NCI-H2227 treated with DMSO at 0.1 percent for 48 hours (cell line): ENCODE results near the gene RAPGEF2.
"Not testable (repeated sequence)": the region's sequence is repeated elsewhere in the genome, so short reads cannot be mapped to it uniquely, and the experiment has no call there.

Experiments used
- DNase-seq: peaks from one replicate; lab custom pipeline; 2025; lab: John Stamatoyannopoulos, UW

RAPGEF2 gene

DNA sequence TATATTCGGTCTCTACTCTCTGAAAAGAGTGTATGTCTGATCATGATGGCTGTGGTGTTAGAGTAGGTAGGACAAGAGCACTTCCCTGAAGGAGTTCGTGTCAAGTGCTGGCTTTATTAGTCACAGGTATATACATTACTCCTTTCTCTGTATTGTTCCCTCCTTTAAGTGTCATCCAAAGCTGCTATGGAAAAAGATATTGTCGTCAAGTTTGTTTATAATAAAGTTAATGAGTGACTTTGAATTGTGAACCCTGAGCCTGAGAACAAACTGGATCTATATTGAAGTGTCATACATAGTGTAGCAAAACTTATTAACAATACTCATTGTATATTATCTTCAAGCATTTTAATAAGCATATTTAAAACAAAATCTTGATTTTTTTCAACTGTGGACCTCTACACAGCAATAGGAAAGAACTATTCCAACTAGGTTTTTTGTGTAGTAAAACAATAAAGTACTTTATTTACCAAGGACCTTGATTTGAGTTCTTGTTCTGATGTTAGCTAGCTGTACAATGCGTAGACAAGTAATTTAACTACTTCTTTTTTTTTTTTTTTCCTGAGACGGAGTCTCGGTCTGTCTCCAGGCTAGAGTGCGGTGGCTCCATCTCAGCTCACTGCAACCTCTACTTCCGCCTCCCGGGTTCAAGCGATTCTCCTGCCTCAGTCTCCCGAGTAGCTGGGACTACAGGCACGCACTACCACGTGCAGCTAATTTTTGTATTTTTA lies 177.7 kb downstream of the RAPGEF2 start:
- DNase-seq: no peak

DNA sequence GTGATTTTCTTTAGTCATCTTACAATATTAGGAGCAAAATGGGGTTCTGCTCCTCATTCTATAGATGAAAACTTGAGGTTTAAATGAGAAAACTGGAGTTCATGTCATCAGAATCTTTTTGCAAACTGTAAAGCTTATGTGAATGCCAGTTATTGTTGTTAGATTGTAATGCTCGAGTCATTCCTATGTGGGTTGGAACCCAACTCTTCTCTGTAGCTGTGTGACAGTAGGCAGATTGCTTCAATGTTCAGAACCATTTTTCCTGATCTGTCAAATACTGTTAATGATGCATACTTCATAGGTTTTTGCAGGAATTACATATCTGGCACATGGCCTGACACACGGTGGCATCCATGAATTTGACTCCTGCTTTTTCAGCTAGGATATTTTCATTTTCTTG lies 178.9 kb downstream of the RAPGEF2 start:
- no peak for DNase-seq

DNA sequence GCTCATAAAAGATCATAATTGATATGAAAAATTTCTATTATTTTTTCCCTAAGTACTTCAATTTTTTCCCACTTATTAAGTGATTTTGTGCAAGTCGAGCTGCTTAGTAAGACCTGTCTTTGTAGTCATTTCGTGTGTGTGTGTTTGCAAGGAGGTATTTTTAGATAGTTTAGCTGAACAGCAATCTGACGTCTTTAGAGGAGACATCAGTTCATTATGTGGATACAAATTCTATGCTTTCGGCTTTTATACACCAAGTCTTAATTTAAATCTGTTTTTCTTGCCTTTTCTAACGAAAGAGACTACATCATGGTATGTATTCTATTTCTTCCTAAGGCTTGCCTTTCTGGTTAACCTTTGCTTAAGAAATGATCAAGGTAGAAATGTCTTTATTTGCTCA lies 179.4 kb downstream of the RAPGEF2 start:
- no peak for DNase-seq

DNA sequence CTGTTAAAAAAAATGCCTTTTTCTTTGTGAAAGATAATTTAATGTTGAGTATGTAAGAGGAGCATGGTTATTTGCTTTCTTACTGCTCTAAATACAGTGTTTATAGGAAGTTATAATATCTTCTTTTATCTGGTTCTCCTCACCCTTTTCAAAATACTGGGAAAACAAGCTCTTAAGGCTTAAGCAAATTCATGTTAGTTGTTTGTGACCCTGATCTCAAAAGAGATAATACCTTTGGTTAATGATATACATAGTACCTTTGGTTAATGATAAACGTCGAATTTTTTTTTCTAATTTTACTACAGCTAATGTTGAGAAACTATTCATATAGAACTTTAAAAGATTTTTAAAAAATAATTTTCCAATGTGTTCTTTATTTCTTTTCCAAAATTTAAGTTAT lies 180.1 kb downstream of the RAPGEF2 start:
- no peak for DNase-seq

DNA sequence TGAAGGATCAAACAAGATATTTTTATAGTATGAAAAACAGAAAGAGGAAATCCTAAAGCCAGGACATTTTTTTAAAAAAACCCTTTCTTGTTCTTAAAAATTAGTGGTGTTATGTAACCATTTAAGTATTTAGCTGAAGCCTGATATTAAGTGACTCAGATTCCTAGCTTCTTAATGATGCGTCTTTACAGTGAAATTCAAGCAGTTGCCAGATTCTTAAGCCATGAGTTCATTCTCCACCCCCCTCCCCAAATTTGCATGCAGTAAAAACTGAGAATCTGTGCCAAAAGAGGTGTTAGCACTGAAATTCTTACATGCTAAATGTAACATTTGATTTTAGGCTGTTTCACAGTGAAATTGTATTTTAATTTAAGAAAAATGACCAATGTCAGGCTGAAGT lies 180.8 kb downstream of the RAPGEF2 start:
- DNase-seq: no peak

DNA sequence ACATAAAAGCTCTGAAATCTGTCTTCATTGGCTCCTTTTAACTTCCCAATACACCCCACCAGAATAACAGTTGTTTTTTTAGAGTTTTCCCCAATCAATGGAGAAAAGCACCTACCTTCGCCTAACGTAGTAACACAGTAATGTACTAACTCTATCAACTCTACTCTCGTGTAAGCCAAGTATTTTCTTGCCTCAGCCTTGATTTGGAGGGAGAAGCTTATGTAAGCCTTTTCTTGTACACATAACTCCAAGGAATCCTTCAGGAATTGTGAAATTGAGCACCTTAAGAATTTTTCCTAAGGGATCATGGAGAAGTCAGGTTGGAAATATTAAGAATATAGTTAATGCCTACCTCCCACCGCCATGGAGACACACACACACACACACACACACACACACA lies 181.2 kb downstream of the RAPGEF2 start:
- no peak for DNase-seq

DNA sequence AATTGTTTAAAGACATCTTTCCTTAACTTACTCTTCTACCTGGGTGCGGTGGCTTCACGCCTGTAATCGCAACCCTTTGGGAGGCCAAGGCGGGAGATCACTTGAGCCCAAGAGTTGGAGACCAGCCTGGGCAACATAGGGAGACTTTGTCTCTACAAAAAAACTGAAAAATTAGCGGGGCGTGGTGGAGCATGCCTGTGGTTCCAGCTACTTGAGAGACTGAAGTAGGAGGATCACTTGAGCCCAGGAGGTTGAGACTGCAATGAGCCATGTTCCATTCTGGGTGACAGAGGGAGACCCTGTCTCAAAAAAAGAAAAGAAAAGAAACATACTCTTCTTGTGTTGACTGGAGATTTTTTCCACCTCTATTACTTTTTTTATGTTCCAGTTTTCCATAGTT lies 181.9 kb downstream of the RAPGEF2 start:
- no peak for DNase-seq

DNA sequence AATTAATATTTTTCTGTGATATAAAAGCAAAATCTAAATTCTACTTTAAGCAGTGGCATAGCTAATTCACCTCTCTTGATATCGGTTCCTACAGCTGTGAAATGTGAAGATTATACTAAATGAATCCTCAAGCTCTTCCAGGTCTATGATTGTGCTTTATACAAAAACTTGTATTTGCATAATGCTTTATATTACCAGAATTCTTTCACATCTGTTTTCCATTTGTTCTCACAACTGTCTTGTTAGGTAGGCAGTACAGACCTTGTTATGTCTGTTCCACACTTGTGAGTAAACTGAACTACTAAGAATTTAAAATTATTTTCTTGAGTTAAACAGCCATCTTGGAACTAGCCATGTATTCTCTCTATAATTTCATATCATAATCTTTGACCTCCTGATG lies 184.9 kb downstream of the RAPGEF2 start:
- no peak for DNase-seq

DNA sequence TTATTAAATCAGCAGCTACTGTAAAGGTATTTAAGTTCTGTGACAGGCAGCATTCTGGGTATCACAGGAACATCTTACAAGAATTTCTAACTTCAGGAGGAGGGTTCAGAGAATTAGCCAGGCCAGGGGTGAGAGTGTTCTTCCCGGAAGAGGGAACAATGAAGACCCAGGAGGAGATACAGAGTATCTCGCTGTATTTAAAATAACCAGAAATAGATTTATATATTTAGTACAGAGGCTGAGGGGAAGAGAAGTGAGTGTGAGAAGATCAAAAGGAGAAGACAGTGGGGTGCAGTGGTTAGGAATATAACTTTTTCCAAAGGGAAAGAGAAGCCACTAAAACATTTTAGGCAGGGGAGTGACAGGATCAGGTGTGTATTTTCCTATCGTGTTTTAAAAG lies 186.8 kb downstream of the RAPGEF2 start:
- no peak for DNase-seq

DNA sequence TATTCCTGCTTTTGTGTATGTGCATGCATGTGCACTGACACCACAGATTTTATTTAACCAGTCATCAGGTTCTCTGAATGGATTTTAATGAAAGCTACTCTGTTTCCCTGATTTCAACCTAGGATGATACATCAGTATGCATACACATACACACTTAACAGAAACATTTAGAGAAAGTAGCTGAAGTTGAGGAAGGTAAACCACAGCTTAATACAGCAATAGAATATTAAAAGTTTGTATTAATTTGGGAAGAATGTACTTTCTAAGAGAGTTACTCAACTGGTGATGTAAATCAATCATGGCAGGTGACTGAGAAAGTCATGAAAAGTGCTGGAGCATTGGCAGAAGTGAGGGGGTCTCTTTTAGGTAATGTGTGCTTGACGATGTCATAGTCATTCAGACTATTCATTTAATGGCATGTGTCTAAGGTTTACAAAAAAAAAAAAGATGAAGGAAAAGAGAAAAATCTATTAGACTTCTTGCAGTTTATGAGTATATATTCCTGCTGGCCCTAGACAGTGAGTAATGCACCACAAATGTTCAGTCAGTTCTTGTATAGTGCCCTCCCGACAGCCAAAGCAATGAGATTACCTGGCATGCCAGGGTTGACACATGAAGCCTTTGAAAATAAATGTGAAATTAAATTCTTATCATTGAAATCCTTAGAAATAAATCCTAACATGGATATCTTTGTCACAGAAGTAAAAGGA lies 187.6 kb downstream of the RAPGEF2 start:
- DNase-seq: no peak

DNA sequence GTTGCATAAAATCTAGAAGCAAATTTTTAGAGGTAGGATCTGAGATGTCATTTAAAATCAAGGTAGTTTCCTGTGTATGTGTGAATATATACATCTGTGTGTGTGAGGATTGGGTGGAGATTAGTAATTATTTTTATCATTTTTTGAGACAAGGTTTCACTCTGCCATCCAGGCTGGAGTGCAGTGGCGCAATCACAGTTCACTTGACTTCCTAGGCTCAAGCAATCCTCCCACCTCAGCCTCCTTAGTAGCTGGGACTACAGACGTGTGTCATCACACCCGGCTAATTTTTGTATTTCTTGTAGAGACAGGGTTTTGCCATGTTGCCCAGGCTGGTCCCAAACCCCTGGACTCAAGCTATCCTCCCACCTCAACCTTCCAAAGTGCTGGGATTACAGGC lies 188.3 kb downstream of the RAPGEF2 start:
- DNase-seq: no peak

DNA sequence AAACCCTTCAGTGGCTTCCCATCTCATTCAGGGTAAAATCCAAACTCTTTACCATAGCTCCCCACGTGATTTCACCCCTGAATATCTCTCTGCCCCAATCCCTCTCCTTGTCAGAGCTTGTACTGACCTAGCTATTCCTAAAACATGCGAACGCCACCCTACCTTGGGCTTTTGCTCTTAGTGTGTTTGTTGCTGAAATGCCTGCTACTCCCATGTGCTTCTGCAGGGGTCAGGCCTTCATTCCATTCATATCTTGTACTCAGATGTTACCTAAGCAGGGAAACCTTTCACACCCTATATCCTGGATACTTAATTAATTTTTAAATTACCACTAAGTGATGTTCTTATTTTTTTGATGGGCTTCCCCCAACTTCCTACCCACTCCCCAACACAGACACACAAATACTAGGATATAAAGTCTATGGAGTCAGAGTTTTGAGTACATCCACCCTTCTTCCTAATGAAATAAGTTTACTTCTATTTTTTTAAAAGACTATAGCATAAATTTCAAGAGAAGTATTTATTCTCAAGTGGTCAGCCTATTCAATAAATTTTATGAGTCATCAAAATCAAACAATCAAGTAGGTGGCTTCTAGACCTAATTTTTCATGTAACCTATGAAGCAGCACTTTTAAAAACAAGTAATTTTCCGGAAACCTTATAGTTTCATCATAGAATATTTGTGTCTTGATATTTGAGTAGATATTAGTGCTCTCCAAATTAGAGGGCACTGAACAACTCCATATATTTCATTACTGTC lies 189.4 kb downstream of the RAPGEF2 start:
- no peak for DNase-seq

DNA sequence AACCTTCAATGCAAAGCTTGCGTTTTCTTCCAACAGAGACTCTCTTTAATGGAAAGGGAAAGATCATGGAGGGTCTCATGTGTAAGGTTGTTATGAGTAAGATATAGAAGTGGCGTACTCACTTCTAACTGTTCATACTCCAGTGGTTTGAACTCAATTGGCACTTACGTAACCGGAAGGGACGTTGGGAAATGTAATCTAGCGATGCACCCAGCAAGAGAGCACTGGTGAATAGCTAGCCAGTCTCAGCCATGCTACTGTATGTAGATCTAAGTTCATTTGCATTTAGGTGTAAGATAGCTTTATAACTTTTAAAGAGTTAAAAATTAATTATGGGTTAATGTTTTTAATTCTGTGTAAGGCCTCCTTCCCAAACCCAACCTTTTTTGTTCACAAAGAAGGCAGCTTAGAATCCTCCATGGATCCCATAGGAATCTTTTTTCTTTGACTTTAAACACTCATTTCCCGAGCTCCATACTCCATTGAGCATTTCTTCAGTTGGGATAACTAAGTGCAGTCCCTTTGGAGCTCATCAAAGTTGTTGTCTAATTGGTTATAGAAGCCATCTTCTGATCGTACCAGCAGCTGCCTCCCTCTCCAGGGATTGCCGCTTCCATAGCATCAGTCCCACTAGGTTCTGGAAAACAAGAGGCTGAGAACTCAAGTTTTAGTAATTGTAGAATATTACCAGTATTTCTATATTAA lies 191.1 kb downstream of the RAPGEF2 start:
- DNase-seq: no peak

DNA sequence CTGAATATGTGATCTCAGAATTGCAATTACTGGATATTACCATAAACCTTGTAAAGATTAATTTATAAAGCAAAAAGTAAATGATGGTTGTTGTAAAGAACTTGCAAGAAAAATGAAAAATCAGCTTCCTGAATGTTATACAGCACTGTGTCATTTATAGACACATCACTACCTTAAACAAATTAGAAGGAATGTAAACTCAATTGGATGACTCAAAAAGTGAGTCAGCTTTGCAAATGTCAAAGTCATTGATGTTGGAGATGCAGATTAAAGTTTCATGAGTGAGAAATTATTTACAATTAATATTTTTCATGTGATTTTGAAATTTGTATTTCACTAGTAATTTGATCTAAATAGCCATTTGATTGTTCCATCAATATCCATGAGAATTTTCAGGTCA lies 193.2 kb downstream of the RAPGEF2 start:
- no peak for DNase-seq

DNA sequence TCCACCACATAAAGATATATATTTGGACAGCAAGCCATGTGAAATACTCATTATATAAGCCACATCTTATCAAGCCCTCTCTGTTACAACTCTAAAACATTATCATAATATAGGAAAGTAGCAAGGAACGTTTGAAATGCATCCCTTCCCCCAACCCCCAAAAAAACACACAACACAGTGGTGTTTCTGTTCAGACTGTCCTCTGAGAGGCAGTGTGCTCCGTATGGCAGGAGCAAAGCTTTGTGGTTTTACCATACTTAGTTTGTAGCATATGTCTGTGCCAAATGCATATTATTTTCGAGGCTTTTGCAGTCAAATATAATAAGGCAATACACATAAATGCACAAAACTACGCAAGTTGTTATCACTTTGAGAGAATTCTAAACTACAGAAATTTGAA lies 194.2 kb downstream of the RAPGEF2 start:
- no peak for DNase-seq

DNA sequence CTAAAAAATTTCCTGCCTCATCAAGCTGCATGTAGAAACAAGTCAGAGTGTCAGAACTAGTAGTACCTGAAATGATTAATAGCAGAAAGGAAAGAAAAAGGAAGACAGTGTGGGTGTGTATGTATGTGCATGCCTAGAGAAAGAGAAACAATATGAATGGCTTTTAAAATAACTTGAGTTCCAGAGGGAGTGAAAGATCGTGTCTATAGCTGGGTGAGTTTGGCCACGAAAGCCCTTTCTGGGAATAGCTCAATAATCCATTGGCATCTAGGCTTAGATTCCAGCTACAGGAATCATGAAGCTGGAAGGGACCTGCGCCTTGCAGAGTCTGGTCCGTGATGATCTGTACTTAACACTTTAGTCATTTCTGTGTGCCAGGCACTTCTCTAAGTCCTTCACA lies 195.6 kb downstream of the RAPGEF2 start:
- DNase-seq: no peak

DNA sequence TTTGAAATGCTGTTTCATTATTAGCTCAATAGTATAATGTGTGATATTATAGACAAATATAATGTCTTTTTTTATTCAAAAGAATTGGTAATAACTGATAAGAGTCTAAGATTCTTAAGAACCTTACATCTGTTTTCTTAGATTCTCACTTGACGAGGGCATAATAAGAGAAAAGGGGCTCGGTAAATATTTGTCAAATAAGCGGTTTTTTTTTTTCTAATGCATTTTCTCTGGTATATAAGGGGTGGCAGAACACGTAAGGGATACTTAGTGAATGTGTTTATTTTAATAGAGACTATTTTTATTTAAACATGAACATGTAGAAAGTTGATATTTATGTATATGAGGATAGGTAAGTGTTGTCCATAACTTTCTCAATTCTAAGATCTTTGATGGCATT lies 200.6 kb downstream of the RAPGEF2 start:
- no peak for DNase-seq

DNA sequence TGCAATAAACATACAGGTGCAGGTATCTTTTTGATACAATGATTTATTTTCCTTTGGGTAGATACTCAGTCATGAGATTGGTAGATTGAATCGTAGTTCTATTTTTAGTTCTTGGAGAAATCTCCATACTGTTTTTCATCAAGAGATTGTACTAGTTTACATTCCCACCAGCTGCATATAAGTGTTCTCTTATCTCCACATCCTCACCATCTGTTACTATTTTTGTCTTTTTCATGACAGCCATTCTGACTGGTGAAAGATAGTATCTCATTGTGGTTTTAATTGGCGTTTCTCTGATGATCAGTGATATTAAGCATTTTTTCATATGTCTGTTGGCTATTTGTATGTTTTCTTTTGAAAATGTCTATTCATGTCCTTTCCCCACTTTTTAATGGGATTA lies 202.2 kb downstream of the RAPGEF2 start:
- no peak for DNase-seq

DNA sequence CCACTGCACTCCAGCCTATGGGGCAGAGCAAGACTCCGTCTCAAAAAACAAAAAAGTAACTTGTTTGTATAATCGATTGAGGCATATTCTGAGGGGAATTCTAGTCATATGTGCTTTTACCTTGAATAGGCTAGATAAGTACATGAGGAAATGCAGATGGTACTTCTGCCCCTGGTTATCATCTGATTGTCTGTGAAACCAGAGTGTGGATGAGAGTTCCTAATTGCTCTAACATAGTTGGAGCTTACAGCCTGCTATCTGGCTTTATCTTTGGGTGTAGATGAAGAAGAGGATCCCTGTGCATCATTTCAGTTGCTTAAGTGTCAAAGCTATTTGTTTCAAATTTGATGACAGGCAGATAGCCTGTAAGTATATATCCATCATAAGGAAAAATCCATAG lies 205.1 kb downstream of the RAPGEF2 start:
- DNase-seq: no peak

DNA sequence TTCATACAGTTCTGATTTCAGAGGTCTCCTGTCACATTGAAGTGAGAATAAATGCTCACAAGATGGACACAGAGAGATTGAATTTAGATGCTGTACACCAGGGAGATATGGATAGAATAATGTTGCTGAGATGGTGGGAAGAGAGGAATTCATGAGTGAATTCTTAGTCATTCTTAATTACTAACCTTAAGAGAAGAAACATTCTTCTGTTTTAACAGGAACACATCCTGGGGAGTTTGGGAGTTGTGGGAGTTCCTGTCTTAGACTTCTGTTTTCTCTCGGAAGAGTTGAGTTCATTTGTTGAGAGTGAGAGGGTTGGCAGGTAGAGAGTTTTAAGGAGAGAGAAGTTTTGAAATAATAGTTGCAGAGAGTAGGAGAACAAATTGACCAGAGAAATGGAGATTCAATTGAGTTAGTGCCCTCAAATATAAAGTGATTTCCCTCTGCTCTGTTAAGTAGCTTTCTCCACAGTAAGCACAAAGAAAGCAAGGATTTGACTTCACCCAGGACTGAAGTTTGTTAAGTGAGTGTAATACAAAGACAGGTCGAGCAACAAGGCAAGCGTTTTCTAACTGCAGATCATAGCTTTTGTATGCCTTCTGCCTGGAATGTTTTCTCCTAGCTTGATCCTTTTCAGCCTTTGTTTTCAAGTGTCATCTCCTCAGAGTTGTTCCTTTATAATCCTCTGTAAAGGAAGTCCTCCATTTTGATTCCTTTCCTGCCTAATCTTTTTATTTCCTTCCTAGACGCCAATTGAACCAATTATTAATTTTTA lies 205.9 kb downstream of the RAPGEF2 start:
- no peak for DNase-seq

DNA sequence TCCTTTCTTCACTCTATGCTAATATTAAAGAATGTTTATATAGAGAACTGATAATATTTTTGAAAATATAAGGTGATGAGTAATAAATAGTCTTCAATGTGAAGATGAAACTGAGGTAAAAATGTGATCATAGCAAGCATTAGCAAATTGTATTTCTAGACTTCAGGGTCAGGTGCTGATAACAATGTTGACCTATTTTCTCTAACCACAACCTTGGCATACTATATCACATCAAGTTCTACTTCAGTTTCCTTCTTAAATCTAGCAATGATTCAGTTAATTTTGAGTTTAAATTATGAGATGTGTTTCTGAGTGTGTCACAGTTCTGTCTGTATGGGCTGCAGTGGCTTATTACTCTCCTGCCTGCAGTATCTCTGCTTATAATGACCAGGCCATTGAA lies 209.4 kb downstream of the RAPGEF2 start:
- no peak for DNase-seq

DNA sequence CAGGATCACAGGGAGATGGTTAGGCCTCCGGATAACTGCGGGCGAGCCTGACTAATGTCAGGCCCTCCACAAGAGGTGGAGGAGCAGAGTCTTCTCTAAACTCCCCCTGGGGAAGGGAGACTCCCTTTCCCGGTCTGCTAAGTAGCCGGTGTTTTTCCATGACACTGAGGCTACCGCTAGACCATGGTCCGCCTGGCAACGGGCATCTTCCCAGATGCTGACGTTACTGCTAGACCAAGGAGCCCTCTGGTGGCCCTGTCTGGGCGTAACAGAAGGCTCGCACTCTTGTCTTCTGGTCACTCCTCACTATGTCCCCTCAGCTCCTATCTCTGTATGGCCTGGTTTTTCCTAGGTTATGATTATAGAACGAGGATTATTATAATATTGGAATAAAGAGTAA lies 213.0 kb downstream of the RAPGEF2 start:
- not testable (repeated sequence) for DNase-seq
